ENCODE results near the gene WNT5A. TPM values are rescaled to one million over a fixed set of nuclear protein-coding genes. Genes with fewer than 3 reads are reported as not detected.

Gene WNT5A
- total and polyA plus RNA-seq, 2 donors (not counting 3 experiments of a cell fraction or from before 2014, with no cell fraction given) = 0.08 to 0.33 TPM

- no peaks in the 10 kb centered on the region for H4K20me1 ChIP-seq (replicated peaks; ENCODE audit: control insufficient read depth, extremely low read depth, insufficient read depth, low read length)
- no peak for DNase-seq (ENCODE audit: low read depth, low spot score)
- no peak overlapping the region for H3K9ac ChIP-seq (replicated peaks; ENCODE audit: extremely low read depth, insufficient read depth, low read length)
- no peaks in the 10 kb centered on the region for H3K79me2 ChIP-seq (ENCODE audit: control insufficient read depth, insufficient read depth, low read length)
- POLR2A ChIA-PET = no interaction called here
- no TSS peak for BruUV-seq (replicated peaks)
- peaks cover 54 to 64% of the 10 kb centered on the region in 2 experiments for H3K27me3 ChIP-seq (ENCODE audit: control insufficient read depth in 2 of 2, insufficient read depth in 2 of 2, low read length in 2 of 2)
- intact Hi-C loops (cut with micrococcal nuclease) (loop anchor here (5.0 kb wide), 3 partner anchors 113 to 643 kb away; no protein-coding TSS in a partner anchor), dilution Hi-C loops (cut with MboI; ENCODE audit: extremely low pct_ligation_motif_present, low sequenced_read_pairs) (no loop called here)
- H3K4me2 ChIP-seq (ENCODE audit: insufficient read depth, low read length) = no peak overlapping the region
- no peaks in the 10 kb centered on the region for H3K36me3 ChIP-seq (ENCODE audit: control insufficient read depth in 2 of 2, extremely low read depth in 1 of 2, insufficient read depth in 2 of 2, low read length in 2 of 2)
- H3K4me3 ChIP-seq (replicated peaks in 1 of 3; ENCODE audit: insufficient read depth in 1 of 3, low read depth in 1 of 3, low read length in 3 of 3) = no peak overlapping the region
- no peak overlapping the region for H2AFZ ChIP-seq (ENCODE audit: low read depth, low read length)
- no peak for FAIRE-seq
- TF ChIP-seq MYC (IDR thresholded peaks at IDR 0.05; ENCODE audit: low read depth, low read length) (no peak), JUN (IDR thresholded peaks at IDR 0.05; ENCODE audit: borderline replicate concordance, insufficient read depth, insufficient read length, low read depth) (no peak), FOS (IDR thresholded peaks at IDR 0.05; ENCODE audit: borderline replicate concordance, insufficient read depth, low read length) (no peak), EZH2 (IDR thresholded peaks at IDR 0.05; ENCODE audit: borderline replicate concordance, low read depth, low read length, severe bottlenecking) (peak; percentile 23), POLR2A (IDR thresholded peaks at IDR 0.05; ENCODE audit: low read depth, low read length) (no peak), POLR2AphosphoS5 (IDR thresholded peaks at IDR 0.05; ENCODE audit: insufficient read depth, low read depth, low read length) (no peak), MAX (IDR thresholded peaks at IDR 0.05; ENCODE audit: insufficient read depth, insufficient read length) (no peak), CTCF (IDR thresholded peaks at IDR 0.05; ENCODE audit: extremely low read depth in 1 of 2, insufficient read depth in 1 of 2, low read depth in 1 of 2, low read length in 2 of 2) (no peak)
- CTCF ChIA-PET = interaction anchor here (1.6 to 1.9 kb wide), 2 partner anchors 762 to 814 kb away, joined by 3 to 7 read pairs; no protein-coding TSS in a partner anchor
- H3K27ac ChIP-seq (ENCODE audit: insufficient read depth, low read depth, low read length) = no peak overlapping the region
- H3K9me1 ChIP-seq (replicated peaks; ENCODE audit: control insufficient read depth, extremely low read depth, insufficient read depth, low read length) = no peaks in the 10 kb centered on the region
- H3K9me3 ChIP-seq (replicated peaks; ENCODE audit: control insufficient read depth, insufficient read depth, low read length) = no peaks in the 10 kb centered on the region
- peaks cover 14% of the 10 kb centered on the region for H3K4me1 ChIP-seq (ENCODE audit: control insufficient read depth, extremely low read depth, insufficient read depth, low read length)
Measured at GRCh38 chr3:55489798-55490132, 2.7 kb upstream of the WNT5A start.

All from endothelial cell of umbilical vein (primary cell).